Loucy (cell line): Measurements from ENCODE around the gene NPEPL1.

Source experiments
- EZH2phosphoT487 ChIP-seq: fragments of 200-600 bp; IDR thresholded peaks from 2 replicates; pipeline ENCODE4 v1.6.1; 2018; ENCODE audit warnings: antibody characterized with exemption, mild to moderate bottlenecking, moderate library complexity, borderline replicate concordance
- TF ChIP-seq, protein P1 (sequence below): fragments of 200-600 bp; sonication (generic); conservative IDR thresholded peaks from 2 replicates; pipeline ENCODE4 v1.5.1; 2014; ENCODE audit warnings: mild to moderate bottlenecking, antibody characterized with exemption, low read length

DNA sequence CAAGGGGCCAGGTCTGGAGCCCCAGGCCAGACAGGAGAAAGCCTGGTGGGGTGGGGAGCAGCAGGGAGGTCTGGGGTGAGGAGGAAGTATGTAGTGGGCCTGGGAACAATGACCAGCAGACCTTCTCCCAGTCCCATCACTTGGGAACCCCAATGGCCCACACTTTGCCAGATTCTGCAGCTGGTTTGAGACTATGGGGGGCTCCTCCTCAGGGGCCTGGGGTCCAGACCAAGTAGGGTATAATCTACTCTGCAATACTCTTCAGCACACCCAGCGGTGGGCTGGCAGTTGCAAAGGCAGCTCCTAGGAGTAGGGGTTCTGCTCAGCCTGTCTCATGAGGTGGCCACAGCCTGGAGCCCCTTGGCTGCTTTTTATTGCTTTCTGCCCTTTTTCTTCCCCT, 52.8 kb downstream of the NPEPL1 start:
- TF ChIP-seq, protein P1, sequence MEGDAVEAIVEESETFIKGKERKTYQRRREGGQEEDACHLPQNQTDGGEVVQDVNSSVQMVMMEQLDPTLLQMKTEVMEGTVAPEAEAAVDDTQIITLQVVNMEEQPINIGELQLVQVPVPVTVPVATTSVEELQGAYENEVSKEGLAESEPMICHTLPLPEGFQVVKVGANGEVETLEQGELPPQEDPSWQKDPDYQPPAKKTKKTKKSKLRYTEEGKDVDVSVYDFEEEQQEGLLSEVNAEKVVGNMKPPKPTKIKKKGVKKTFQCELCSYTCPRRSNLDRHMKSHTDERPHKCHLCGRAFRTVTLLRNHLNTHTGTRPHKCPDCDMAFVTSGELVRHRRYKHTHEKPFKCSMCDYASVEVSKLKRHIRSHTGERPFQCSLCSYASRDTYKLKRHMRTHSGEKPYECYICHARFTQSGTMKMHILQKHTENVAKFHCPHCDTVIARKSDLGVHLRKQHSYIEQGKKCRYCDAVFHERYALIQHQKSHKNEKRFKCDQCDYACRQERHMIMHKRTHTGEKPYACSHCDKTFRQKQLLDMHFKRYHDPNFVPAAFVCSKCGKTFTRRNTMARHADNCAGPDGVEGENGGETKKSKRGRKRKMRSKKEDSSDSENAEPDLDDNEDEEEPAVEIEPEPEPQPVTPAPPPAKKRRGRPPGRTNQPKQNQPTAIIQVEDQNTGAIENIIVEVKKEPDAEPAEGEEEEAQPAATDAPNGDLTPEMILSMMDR, result no peak
- no peak for TF ChIP-seq EZH2phosphoT487
